RWPE2 (cell line): ENCODE data around the gene TMEM163.
"Not testable (repeated sequence)": the region's sequence is repeated elsewhere in the genome, so short reads cannot be mapped to it uniquely, and the experiment has no call there.

Experiments
- ATAC-seq: fragments of 200-7000 bp; cut with Tn5 transposase; 3 replicates; pipeline ENCODE4 v1.9.1; 2021; ENCODE audit warnings: low read depth
- DNase-seq: peaks from one replicate; pipeline ENCODE4 v3.0.0-alpha.2; 2020; ENCODE audit warnings: low spot score
- H3K27ac ChIP-seq: fragments of 450-650 bp; 2 replicates; pipeline ENCODE4 v1.5.1; 2017; ENCODE audit warnings: mild to moderate bottlenecking; ENCODE audit not compliant: poor library complexity, severe bottlenecking
- H3K27me3 ChIP-seq: fragments of 250-450 bp; sonication (Bioruptor Pico); 2 replicates; pipeline ENCODE4 v1.5.1; 2021; ENCODE audit warnings: mild to moderate bottlenecking, moderate library complexity; ENCODE audit not compliant: insufficient read depth, poor library complexity, severe bottlenecking
- H3K36me3 ChIP-seq: fragments of 250-450 bp; sonication (Bioruptor Pico); 2 replicates; pipeline ENCODE4 v1.5.1; 2020; ENCODE audit warnings: low read depth, mild to moderate bottlenecking, moderate library complexity
- H3K4me1 ChIP-seq: fragments of 250-450 bp; sonication (Bioruptor Pico); 2 replicates; pipeline ENCODE4 v1.5.1; 2021; ENCODE audit warnings: mild to moderate bottlenecking, moderate library complexity; ENCODE audit not compliant: insufficient read depth, poor library complexity, severe bottlenecking
- H3K4me3 ChIP-seq: fragments of 250-450 bp; sonication (Bioruptor Pico); 2 replicates; pipeline ENCODE4 v1.5.1; 2021; ENCODE audit warnings: mild to moderate bottlenecking, moderate library complexity; ENCODE audit not compliant: severe bottlenecking
- H3K9me3 ChIP-seq: fragments of 250-450 bp; sonication (Bioruptor Pico); 2 replicates; pipeline ENCODE4 v1.5.1; 2021; ENCODE audit warnings: mild to moderate bottlenecking, moderate library complexity; ENCODE audit not compliant: severe bottlenecking
- TF ChIP-seq, protein P1 (sequence below): fragments of 450-650 bp; IDR thresholded peaks from one replicate; pipeline ENCODE4 v1.5.1; 2017; ENCODE audit warnings: mild to moderate bottlenecking, moderate library complexity; ENCODE audit not compliant: poor library complexity, severe bottlenecking

TMEM163 gene

DNA sequence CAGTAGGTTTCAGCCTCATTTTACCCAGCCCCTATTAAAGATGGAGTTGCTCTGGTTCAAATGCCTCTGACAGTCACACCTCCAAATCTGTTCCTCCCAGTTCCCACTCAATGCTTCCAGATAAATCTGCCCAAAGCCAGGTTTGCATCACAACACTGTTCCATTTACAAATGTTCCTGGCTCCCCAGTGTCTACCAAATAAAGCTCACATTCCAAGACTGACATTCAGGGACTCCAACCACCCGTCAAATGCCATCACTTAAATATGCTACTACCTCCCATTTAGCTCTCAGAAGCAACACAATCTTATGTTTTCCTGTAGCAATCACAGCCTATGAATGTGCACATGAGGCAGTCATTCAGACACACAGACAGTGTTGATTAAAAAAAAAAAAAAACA, 127.3 kb downstream of the TMEM163 start:
- TF ChIP-seq, protein P1, sequence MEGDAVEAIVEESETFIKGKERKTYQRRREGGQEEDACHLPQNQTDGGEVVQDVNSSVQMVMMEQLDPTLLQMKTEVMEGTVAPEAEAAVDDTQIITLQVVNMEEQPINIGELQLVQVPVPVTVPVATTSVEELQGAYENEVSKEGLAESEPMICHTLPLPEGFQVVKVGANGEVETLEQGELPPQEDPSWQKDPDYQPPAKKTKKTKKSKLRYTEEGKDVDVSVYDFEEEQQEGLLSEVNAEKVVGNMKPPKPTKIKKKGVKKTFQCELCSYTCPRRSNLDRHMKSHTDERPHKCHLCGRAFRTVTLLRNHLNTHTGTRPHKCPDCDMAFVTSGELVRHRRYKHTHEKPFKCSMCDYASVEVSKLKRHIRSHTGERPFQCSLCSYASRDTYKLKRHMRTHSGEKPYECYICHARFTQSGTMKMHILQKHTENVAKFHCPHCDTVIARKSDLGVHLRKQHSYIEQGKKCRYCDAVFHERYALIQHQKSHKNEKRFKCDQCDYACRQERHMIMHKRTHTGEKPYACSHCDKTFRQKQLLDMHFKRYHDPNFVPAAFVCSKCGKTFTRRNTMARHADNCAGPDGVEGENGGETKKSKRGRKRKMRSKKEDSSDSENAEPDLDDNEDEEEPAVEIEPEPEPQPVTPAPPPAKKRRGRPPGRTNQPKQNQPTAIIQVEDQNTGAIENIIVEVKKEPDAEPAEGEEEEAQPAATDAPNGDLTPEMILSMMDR, result no peak
- Histone ChIP-seq H3K36me3 (no peaks in the 10 kb centered on the region), H3K4me3 (no peak overlapping the region), H3K4me1 (no peaks in the 10 kb centered on the region), H3K27me3 (no peaks in the 10 kb centered on the region), H3K27ac (no peak overlapping the region), H3K9me3 (no peaks in the 10 kb centered on the region)
- DNase-seq, result no peak
- no peak for ATAC-seq

DNA sequence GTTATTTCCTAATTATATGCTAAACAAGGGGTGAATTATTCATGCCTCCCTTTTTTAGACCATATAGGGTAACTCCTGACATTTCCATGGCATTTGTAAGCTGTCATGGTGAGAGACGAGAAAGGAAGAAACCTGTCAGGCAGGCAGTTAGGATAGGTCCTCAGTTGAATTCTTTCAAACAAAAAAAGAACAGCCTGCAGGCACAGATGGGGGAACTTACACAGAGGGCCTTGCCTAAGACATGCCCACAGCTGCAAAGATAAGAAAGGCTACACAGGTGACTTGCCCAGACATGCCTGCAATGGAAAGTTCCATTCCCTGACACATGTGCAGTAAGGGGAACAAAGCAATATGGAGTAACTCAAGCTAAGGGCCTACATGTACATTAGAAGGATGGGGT, 128.1 kb downstream of the TMEM163 start:
- ATAC-seq (no peak), DNase-seq (no peak)
- Histone ChIP-seq H3K9me3 (no peaks in the 10 kb centered on the region), H3K4me3 (no peak overlapping the region), H3K4me1 (no peaks in the 10 kb centered on the region), H3K27ac (no peak overlapping the region), H3K36me3 (no peaks in the 10 kb centered on the region), H3K27me3 (no peaks in the 10 kb centered on the region)
- TF ChIP-seq, protein P1, result no peak

DNA sequence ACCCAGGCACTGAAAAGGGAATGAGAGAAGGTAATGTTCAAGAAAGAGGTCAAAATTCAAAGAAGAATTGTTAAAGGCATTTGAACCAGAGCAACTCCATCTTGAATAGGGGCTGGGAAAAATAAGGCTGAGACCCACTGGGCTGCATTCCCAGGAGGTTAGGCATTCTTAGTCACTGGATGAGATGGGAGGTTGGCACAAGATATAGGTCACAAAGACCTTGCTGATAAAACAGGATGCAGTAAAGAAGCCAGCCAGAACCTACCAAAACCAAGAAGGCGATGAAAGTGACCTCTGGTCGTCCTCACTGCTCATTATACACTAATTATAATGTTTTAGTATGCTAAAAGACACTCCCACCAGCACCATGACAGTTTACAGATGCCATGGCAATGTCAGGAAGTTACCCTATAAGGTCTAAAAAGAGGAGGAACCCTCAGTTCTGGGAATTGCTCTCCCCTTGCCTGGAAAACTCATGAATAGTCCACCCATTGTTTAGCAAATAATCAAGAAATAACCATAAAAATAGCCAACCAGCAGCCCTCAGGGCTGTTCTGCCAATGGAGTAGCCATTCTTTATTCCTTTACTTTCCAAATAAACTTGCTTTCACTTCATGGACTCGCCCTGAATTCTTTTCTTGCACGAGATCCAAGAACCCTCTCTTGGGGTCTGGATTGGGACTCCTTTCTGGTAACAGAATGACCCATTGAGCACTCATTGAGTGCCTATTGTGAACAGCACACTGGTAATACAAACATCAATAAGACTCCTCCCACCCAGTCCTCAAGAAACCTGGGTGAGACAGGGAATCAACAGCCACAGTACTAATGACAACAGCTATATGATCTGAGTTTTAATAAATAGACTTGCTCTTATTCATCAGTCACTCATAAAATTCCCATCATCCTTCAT, 129.4 kb downstream of the TMEM163 start:
- H3K36me3 ChIP-seq, H3K9me3 ChIP-seq, H3K4me3 ChIP-seq, H3K27ac ChIP-seq, ATAC-seq, H3K4me1 ChIP-seq, DNase-seq, H3K27me3 ChIP-seq: not testable (repeated sequence)

DNA sequence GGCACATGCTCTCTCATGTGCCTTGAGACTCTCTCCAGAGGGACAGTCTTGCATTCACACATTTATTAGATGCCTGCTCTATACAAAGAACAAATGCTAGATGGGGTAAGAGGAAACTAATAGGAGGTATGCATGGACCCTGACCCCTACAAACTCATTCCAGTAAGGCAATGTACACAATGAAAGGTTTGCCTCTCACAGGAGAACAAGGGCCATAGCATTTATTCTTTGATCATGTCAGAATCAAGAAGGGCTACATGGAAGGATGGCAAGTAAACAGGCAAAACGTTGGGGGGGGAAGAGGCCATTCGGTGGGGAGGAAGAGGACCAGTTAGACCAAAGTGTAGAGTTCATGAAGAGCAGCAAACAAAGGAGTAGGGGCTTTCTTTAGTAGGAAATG, 130.2 kb downstream of the TMEM163 start:
- Histone ChIP-seq H3K4me3 (no peak overlapping the region), H3K4me1 (no peaks in the 10 kb centered on the region), H3K36me3 (no peaks in the 10 kb centered on the region), H3K27me3 (no peaks in the 10 kb centered on the region), H3K27ac (no peak overlapping the region), H3K9me3 (no peaks in the 10 kb centered on the region)
- TF ChIP-seq, protein P1, result no peak
- DNase-seq, result no peak
- ATAC-seq, result no peak

DNA sequence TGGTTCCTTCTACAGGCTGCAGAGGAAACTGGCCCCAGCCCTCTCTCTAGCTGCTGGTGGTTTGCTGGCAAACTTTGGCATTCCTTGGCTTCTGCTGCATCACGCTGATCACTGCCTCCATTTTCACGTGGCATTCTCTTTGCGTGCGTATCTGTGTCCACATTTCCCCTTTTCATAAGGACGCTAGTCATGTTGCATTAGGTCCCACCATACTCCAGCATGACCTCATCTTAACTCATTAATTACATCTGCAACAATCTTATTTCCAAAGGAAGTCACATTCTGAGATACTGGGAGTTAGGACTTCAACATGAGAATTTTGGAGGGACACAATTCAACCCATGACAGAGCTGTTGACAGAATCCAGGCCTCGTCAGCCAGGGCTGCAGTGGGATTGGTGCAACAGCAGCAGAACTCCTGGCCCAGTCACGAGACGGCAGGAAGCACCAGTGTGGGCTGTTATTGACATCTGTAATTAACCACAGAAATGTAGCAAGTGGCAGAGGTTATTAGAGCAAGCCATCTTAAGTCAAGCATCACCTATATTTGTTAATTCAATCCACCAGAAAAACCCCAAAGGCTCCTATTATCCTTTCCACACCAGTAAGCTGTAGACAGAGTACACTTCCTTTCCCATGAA, 132.4 kb downstream of the TMEM163 start:
- DNase-seq (no peak), ATAC-seq (no peak)
- no peaks in the 10 kb centered on the region for H3K4me1 ChIP-seq
- H3K27me3 ChIP-seq, result no peaks in the 10 kb centered on the region
- no peaks in the 10 kb centered on the region for H3K36me3 ChIP-seq
- H3K27ac ChIP-seq, result no peak overlapping the region
- TF ChIP-seq, protein P1, result no peak
- no peak overlapping the region for H3K4me3 ChIP-seq
- H3K9me3 ChIP-seq, result no peaks in the 10 kb centered on the region
